ENCODE results near the gene MEIOSIN. TPM values are rescaled to one million over a fixed set of nuclear protein-coding genes. Genes with fewer than 3 reads are reported as not detected.

MEIOSIN gene
- total and polyA plus RNA-seq, 2 experiments from 2014 or later: not detected

GRCh38 chr19:45779231-45780145 is 46.2 kb downstream of the MEIOSIN start:
- peak; percentile 69 for DNase-seq
- WGBS, 2 experiments (ENCODE audit: low coverage in 1 of 2, low lambda C conversion rate in 2 of 2, missing lambda C conversion rate in 2 of 2): 43 to 48% methylated on average over 38 to 48 of the region's 48 CpGs
- Histone ChIP-seq H2AFZ (no peak overlapping the region), H3K27ac (no peak overlapping the region), H3K4me3 (no peak overlapping the region), H3K27me3 (replicated peaks; ENCODE audit: insufficient read depth) (no peaks in the 10 kb centered on the region), H4K20me1 (ENCODE audit: insufficient read depth) (no peaks in the 10 kb centered on the region), H3F3A (ENCODE audit: insufficient read depth) (peaks cover 14% of the 10 kb centered on the region), H3K79me2 (ENCODE audit: insufficient read depth) (no peaks in the 10 kb centered on the region), H3K9me3 (ENCODE audit: low read depth) (no peaks in the 10 kb centered on the region), H3K9ac (no peak overlapping the region), H3K4me1 (ENCODE audit: insufficient read depth) (peaks cover 19% of the 10 kb centered on the region), H3K36me3 (ENCODE audit: low read depth) (peaks cover 8% of the 10 kb centered on the region; the same call in 1 of the 2 replicates), H3K4me2 (ENCODE audit: unreplicated experiment) (no peak overlapping the region), H3K9me2 (ENCODE audit: insufficient read depth) (no peaks in the 10 kb centered on the region)
- TF ChIP-seq EZH2 (IDR thresholded peaks at IDR 0.05; ENCODE audit: insufficient read depth, poor library complexity, severe bottlenecking): no peak
- TF ChIP-seq EZH2phosphoT487 (IDR thresholded peaks at IDR 0.05; ENCODE audit: insufficient read depth, low read depth): no peak
- in situ Hi-C loops (cut with MboI): no loop called here

- H3K36me3 ChIP-seq (ENCODE audit: low read depth): peaks cover 8% of the 10 kb centered on the region; the same call in 1 of the 2 replicates
- H3K9ac ChIP-seq: no peak overlapping the region
- no peak overlapping the region for H3K4me3 ChIP-seq
- no peak for DNase-seq
- peaks cover 11% of the 10 kb centered on the region for H3F3A ChIP-seq (ENCODE audit: insufficient read depth)
- no peaks in the 10 kb centered on the region for H3K9me2 ChIP-seq (ENCODE audit: insufficient read depth)
- H3K4me1 ChIP-seq (ENCODE audit: insufficient read depth): peaks cover 19% of the 10 kb centered on the region
- H3K27me3 ChIP-seq (replicated peaks; ENCODE audit: insufficient read depth): no peaks in the 10 kb centered on the region
- H2AFZ ChIP-seq: no peak overlapping the region
- H3K27ac ChIP-seq: no peak overlapping the region
- H4K20me1 ChIP-seq (ENCODE audit: insufficient read depth): no peaks in the 10 kb centered on the region
- H3K4me2 ChIP-seq (ENCODE audit: unreplicated experiment): no peak overlapping the region
- no peak for TF ChIP-seq EZH2phosphoT487 (IDR thresholded peaks at IDR 0.05; ENCODE audit: insufficient read depth, low read depth)
- TF ChIP-seq EZH2 (IDR thresholded peaks at IDR 0.05; ENCODE audit: insufficient read depth, poor library complexity, severe bottlenecking): no peak
- peaks cover 5% of the 10 kb centered on the region; the same call in 1 of the 2 replicates for H3K79me2 ChIP-seq (ENCODE audit: insufficient read depth)
- H3K9me3 ChIP-seq (ENCODE audit: low read depth): no peaks in the 10 kb centered on the region
- in situ Hi-C loops (cut with MboI): no loop called here
- 75 to 94% methylated on average over 4 of the region's 4 CpGs for WGBS, 2 experiments (ENCODE audit: low coverage in 1 of 2, low lambda C conversion rate in 2 of 2, missing lambda C conversion rate in 2 of 2)
Measured at GRCh38 chr19:45780146-45780447, 46.9 kb downstream of the MEIOSIN start.

- H3K9me3 ChIP-seq (ENCODE audit: low read depth): no peaks in the 10 kb centered on the region
- H2AFZ ChIP-seq: no peak overlapping the region
- in situ Hi-C loops (cut with MboI): no loop called here
- peak overlapping the region; percentile 80; the same call in 1 of the 2 replicates for H3K9ac ChIP-seq
- peaks cover 10% of the 10 kb centered on the region for H3K79me2 ChIP-seq (ENCODE audit: insufficient read depth)
- H3K4me3 ChIP-seq: peak overlapping the region; percentile 64
- H3K9me2 ChIP-seq (ENCODE audit: insufficient read depth): no peaks in the 10 kb centered on the region
- H3K27ac ChIP-seq: no peak overlapping the region
- no peaks in the 10 kb centered on the region for H4K20me1 ChIP-seq (ENCODE audit: insufficient read depth)
- 20 to 23% methylated on average over 7 to 13 of the region's 13 CpGs for WGBS, 2 experiments (ENCODE audit: low coverage in 1 of 2, low lambda C conversion rate in 2 of 2, missing lambda C conversion rate in 2 of 2)
- H3K4me2 ChIP-seq (ENCODE audit: unreplicated experiment): peak overlapping the region; percentile 71
- TF ChIP-seq EZH2 (IDR thresholded peaks at IDR 0.05; ENCODE audit: insufficient read depth, poor library complexity, severe bottlenecking) (no peak), EZH2phosphoT487 (IDR thresholded peaks at IDR 0.05; ENCODE audit: insufficient read depth, low read depth) (no peak)
- H3K4me1 ChIP-seq (ENCODE audit: insufficient read depth): peaks cover 19% of the 10 kb centered on the region
- H3K27me3 ChIP-seq (replicated peaks; ENCODE audit: insufficient read depth): no peaks in the 10 kb centered on the region
- DNase-seq: no peak
- H3F3A ChIP-seq (ENCODE audit: insufficient read depth): peaks cover 11% of the 10 kb centered on the region
- peaks cover 8% of the 10 kb centered on the region; the same call in 1 of the 2 replicates for H3K36me3 ChIP-seq (ENCODE audit: low read depth)
Measured at GRCh38 chr19:45780448-45781213, 47.4 kb downstream of the MEIOSIN start.
